ENCODE data around the gene PLXNC1.

PLXNC1 gene

DNA sequence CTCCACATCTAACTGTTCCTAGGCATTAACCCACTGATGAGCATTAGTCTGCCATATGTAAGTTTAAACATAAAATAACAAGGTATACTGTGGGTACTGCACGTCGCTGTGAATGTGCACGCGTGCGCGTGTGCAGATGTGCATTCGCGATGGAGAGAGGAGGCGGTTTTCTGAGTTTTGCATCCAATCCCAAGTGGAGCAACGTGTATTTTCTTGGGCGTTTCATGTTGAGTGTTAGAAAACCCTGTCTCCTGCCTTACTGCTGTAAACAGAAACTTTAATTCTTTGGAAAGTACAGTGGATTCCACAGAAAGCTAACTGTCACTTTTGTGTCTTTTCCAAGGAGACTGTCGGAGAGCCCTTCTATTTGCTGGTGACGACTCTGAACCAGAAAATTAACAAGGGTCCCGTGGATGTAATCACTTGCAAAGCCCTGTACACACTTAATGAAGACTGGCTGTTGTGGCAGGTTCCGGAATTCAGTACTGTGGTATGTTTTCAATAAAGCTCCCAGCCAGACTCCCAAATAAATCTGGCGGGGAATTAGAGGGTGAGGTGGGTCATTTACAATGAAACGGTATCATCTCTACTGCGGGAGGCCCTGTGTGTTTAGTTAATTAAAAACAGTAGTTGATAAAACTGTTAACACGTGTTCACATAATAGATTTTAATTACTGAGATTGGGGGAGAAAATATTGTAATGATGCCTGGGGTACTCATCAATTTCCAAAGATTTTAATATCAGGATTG, 116.5 kb downstream of the PLXNC1 start:
- no peak for DNase-seq (ENCODE audit: low spot score)

DNA sequence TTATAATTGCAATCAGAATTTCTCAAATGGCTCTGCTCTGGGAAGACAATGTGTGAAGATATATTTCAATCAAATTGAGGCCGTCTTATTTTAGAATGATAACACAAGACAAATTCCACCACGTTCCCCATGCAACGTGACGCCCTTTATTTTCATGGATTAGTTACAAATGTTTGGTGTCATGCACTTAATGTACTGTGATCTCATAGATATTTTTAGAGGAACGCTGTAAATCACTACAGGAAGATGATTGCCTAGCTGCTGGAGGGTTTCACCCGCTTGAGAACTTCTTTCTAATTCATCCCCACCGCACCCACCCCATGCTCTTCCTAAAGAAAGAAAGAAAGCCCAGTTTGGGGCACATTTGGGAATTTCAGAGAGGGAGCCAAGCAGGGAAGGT, 117.2 kb downstream of the PLXNC1 start:
- DNase-seq (ENCODE audit: low spot score), result no peak

DNA sequence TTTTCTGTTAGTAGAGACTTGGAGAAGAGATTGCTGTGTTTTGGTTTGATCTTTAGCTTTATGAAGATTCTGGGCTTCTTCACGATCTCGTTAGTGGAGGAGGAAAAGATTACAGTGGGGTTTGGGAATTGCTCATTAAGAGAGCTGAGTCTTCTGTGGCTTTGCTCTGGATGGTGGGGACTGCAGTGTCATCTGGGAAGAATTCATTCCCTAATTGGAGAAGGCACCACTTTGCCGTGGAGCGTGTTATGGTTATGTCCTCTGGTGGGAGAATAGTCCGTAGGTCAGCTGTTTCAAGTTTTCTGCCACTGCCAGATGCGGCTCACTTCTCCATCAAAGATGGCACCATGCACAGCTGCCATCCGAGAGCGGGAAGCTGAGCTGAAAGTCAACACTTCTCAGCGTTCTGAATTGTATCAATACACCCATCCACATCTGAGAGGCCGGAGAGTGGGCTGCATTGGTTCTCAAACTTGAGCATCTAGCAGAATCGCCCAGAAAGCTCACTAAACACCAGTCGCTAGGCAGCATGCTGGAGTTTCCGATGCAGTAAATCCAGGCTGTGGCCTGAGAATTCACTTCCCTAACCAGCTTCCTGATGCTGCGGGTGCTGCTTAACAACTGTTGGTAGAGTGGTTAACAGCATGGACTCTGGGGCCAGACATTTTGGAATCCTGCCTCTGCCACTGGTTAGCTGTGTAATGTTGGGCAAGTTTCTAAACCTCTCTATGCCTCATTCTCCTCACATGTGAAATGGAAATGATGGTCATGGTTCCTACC, 117.8 kb downstream of the PLXNC1 start:
- no peak for DNase-seq (ENCODE audit: low spot score)

DNA sequence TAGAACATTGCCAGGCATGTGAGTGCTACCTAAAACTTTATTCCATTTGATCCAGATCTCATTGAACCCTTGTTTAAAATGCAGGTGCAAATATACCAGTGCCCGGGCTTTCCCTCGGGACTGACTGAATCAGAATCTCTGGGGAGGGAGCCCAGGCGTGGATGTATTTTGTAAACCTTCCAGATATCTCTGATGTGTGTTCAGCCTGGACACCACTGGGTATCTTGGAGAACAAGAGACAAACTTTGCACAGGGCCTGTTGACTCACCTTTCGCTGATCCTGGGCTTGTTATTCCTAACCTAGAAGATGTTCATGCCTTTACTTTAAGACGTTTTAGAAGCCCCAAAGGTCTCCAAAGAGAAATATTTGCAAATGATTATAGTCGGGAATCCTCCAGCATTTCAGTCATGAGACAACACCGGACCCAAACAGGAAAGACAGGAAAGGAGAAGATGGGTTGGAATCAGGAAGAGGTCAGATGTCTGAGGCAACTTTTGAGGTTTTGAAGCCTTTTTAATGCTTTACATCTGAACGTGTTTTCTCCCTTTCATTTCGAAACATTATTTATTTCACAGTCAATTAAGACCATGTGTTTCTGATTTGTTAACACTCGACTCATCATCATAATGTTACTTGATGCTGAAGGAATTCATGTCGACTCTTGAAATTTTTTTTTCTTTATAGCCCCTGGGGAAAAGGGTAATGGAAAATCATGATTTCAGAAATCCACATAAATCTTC, 118.6 kb downstream of the PLXNC1 start:
- DNase-seq (ENCODE audit: low spot score), result no peak

DNA sequence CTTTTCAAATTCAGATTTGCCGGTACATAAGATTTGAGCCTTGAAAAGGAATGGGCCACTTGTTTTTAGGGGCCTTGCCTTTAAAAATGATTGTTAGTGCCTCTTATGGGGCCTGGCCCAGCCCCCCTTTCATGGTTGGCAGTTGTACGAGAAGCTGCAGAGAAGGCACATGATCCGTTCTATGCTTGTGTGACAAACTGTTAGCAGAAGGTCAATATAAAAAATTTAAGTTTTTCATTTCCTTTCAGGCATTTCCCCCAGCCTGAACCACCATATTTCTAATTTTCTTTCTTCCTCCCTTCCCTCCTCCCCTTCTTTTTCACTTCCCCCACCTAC, 119.1 kb downstream of the PLXNC1 start:
- no peak for DNase-seq (ENCODE audit: low spot score)

DNA sequence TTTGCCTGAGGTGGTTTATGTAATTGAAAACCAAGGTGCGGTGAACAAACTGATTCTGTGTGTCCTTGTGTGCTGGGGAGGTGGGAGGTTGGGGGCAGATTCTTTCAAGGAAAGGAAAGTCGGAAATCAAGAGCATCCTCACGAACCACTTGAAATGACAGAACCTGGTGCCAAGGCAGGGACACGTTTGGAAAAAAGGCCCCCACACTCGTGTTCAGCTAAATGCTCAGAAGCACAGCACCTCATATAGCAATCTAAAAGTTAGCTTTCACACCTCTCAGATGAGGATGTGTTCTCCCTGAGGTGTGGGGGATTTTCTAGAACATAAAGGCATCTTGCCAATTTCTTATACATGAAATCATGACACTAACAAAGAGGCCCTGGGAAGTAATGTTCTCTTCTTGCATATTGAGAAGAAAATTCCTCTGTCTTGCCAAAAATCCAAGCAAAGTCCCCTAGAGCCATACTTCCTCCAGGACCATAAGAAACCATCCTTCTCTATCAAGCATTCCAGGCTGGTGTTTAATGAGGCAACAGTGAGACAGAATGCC, 119.6 kb downstream of the PLXNC1 start:
- DNase-seq (ENCODE audit: low spot score), result no peak

DNA sequence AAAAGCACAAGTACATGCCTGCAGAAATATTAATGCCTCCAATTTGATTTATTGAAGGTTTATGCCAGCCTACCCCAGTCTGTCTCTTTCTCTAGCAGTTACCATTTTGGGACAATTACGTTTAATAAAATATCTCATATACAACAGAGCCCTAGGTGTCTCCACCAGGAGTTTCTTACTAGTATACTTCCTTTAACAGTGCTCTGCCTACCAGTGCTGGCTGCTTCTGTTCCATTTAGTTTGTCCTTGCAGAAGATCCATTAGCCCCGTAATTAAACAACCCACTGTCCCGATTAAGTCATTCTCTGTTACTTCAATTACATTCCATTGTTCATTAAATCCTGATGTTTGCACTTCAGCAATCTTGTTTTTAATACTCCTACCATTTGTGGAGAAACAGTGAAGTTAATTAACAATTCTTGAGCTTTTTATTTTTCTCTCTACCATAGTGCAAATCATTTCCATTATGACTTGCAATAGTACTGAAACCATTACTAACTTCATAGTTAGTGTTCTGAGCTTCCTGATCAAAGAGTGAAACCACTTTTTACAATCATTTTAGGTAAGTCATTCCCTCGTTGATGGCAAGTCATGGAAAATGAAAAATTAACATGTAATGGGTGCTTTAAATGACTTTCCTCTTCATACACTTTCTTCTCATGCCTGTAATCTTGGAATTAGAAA, 121.1 kb downstream of the PLXNC1 start:
- DNase-seq (ENCODE audit: low spot score), result no peak

DNA sequence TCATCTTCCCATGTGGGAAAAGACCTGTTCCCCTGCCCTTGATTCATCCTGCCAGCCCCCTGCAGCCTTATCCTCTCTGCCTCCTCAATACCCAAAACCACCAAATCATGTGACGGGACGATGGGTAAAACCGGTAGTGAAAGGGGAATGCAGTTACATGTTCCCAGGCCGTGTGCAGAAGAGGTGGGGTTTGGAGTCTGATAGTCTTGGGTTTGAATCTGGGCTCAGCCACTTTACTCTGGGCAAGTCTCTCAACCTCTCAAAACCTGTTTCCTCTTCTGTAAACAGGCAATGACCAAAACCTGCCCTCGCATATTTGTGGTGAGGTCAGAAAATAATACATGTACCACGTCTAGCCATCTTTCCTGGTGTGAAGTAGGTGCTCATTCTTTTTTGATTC, 123.0 kb downstream of the PLXNC1 start:
- no peak for DNase-seq (ENCODE audit: low spot score)

DNA sequence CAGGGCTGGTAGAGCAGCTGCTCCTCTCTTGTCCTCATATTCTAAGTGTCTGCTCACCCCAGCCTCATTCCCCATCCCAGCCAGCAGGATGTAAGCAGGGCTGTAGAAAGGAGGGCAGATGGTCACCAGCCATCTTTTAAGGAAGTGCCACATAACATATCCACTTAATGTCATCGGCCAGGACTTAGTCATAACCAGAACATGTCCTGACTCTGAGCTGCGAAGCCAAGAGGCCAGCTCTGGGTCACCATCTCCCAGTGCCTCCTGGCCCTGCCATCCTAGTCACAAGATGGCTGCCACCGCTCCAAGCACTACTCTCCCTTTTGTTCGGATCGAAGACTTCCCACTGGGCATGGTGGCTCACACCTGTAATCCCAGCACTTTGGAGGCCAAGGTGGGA, 123.9 kb downstream of the PLXNC1 start:
- DNase-seq (ENCODE audit: low spot score), result no peak

DNA sequence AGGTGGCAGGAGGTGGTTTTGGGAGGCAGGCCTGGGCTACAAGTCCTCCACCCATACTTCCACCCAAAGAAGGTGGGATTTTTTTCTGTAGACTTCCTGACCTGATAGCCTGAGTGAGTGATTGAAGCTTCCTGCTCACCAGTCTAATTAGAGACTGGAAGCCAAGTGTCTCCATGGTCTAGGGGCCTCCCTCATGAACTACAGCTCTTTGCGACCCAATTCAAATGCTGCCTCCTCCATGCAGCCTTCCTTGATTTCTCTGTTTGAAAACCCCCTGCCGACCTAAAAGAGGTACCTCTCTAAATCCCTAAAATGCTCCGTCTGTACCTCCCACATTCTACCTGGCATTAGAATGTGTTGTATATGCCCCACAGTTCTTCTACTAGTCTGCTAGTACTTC, 124.9 kb downstream of the PLXNC1 start:
- DNase-seq (ENCODE audit: low spot score), result no peak

DNA sequence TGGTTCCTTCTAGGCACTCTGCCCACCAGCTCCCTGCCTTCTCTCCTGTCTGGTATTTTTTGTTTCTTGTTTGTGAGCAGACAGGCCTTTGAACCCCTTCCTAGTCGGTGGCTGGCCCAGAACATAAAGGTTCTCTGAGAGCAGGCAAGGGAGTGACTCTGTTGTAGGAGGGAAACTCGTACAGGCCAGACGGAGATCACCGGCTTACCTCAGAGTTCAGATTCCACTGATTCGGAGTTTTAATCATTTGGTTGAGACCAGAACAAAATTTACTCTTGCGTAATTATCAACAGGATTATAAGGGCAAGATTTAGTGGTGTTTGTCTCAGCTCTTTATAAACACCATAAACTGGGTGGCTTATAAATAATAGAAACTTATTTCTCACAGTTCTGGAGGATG, 128.3 kb downstream of the PLXNC1 start:
- DNase-seq (ENCODE audit: low spot score), result no peak

DNA sequence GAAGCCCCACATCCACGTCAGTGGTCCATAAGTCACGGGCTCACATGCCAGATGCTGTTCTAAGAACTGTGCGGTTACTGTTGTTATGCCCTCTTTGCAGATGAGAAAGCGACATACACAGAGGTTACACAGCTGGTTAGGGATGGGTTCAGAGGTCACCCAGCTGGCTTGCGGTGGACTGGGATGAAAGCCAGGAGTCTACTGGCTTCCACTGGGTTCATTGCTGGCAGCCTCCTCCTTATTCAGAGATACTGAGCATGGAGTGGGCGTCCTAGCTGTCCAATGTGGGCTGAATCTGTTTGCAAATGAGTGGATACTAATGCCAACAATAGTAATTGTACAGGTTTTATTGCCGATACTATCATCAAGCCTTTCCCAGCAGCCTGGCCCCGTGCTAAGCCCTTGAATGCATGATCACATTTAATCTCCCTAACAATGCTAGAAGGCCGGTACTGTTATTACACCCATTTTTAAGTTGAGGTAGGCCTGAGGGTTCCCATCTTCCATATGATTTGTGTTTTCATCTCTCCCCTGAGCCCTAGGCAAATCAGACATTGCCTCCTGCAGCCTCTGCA, 129.1 kb downstream of the PLXNC1 start:
- DNase-seq (ENCODE audit: low spot score), result peak; percentile 44

DNA sequence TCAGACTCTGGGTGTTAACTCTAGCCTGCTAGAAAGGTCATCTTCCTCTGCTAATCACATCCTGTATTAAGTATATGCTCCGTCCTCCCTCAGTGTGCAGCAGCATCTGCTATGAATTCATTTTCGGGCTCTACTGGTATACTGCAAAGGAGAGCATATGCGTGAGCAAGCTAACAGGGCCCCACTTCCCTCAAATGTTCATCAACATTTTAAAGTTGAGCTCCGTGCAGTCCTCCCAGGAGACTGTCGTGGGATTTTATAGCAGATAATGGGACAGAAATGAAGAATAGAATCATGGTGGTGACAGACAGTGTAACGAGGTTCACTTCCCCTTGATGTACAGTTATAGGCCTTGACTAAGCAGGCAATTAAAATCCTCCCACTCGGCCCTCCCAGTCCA, 131.7 kb downstream of the PLXNC1 start:
- no peak for DNase-seq (ENCODE audit: low spot score)

DNA sequence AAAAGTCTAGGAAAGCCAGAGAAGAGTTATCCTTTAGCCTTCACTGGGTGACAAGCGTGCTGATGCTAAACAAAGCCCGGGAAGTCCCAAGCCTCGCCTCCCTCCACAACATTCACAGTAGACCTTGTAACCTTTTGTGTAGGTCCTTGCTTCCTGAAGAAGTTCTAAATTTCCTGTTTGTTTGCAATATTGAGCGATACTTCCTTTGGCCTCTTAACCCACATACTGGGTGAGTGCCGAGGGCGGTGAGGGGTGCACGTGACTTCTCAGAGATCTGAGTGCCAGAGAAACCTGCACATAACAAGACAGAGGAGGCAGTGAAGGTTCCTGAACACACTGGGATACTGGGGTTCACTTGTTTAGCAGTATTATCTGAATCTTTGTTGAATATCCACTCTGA, 134.3 kb downstream of the PLXNC1 start:
- no peak for DNase-seq (ENCODE audit: low spot score)

DNA sequence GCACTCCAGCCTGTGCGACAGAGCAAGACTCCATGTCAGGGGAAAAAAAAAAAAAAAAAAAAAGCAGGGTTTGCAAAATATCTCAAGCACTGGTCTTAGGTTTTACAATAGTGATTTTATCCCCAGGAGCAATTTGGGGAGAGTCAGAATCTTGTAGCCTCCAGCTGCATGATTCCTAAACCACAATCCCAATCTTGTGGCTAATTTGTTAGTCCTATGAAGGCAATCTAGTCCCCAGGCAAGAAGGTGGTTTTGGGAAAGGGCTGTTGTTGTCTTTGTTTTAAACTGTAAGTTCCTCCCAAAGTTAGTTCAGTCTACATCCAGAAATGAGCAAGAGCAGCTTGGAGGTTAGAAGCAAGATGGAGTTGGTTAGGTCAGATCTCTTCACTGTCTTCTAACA, 135.7 kb downstream of the PLXNC1 start:
- DNase-seq (ENCODE audit: low spot score), result no peak

DNA sequence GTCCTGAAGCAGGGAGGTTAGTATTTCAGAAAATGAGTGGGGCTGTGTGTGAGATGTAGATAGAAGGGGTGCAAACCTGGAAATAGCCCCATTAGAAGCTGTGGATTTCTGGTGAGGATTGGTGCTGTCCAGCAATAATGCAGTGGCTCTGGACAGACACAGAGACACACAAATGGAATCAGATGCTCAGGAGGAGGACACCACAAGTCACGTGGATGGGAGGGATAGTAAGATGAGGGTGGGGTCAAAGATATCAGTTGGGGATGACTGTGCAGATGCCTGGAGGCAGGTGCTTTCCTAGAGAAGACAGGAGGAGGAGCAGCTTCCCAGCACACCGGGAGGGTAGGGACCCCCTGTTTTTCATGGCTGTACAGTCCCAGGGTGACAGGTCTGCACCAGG, 136.5 kb downstream of the PLXNC1 start:
- DNase-seq (ENCODE audit: low spot score), result no peak

DNA sequence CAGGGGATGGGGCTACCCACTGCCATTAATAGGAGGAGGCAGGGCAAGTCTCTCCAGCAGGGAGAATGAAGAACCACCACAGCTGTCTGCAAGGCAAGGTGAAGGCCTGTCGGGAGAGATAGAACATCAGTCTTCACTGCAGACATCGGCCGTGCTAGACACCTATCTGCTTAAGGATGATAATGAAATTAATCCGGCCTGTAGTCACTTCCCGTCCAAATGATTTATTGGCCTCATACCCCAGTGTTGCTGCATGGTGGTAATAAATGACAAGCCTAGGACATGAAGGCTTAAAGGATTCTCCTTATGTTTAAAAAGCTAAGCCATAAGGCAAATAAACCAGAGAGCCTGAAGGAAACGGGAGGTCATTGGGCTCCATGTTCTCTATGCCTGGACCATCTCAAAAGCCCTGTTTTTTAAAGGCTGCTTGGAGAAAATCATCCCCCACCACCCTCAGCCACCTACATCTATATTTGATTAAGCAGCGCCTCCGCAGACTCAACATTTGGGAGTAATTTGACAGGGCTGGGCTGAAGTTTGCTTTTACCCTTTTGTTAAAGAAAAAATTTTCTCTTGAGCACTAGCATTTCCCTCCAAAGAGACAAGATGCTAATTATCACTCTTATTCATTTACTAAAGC, 137.7 kb downstream of the PLXNC1 start:
- DNase-seq (ENCODE audit: low spot score), result no peak

DNA sequence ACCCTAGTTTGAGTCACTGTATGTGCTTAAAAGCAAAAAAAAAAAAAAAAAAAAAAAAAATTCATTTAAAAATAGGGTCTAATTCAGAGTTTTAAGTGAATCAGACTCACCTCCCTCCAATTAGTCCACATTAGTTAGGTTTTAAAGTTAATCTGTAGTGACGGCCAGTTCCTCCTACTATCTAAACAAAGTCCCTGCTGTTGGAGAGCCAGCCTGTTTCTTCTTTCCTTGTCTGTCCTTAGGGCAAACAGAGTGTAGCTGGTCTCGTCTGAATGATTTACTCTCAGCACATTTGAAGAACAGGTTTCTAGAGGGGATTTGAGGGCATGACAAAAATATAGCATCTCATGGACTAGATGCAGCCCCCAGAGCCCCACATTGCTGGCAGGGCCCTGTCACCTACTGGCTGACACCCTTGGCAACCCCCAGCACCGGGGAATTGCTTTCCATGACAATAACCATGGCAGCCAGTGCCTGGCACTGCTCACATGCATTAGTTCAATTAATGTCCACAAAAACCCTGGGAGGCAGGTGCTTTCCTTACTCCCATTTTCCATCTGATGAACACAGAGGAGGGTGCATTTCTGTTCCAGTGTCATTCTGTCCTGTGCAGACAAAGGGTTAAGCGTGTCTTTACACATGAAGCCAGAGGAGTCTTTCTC, 138.3 kb downstream of the PLXNC1 start:
- no peak for DNase-seq (ENCODE audit: low spot score)

DNA sequence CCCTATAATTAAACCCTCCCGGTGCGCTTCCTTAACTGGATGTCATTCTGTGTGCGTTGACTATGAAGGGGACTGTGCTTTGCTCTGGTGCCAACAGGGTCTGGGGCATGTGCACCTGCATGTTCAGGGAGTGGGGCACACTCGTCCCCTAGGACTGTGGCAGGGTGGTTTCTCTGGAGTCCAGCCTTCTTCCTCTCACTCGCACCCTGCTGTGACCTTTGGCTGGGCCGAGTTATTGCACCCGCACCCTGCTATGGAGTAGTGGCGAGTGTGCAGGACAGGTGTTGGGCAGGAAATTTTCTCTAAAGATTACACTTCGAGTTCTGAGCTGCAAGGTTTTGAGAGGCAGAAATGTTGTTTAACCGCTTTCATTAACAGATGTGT, 138.9 kb downstream of the PLXNC1 start:
- DNase-seq (ENCODE audit: low spot score), result no peak

DNA sequence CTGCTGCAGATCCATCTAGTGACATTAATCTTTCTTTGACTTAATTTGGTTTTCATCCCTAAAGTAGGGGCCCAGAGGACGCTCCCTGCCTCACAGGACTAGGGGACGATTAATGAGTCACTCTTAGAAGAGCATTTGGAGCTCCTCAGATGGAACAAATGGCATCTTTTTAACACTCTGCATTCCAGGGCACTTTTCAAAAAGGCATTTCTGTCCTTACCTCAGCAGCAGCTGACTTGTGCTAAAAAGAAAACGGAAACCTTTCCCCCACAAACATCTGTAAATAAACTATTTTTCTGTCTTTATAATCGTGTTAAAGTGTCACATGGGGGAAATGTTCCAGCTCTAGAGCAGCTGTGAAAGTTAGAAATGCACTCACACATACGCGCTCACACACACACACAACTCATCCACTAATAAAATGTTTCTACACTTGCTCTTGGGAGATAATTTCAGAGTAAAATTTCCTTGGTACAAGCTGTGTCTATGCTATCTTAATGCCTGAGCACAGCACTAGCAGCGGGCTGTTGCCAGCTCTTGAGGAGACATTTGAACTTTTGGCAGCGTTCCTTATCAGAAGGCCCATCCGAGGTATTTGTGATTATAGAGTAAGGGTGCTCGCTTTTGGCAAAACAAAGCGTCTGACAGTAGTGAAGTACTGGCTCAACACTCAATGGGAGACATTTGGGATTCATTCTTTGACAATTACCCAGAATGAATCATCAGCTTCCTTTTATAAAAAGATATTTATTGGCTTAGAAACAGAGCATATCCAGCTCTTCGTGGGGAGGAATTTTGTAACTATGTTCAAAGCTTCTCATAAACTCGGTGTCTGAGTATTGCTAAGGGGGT, 141.3 kb downstream of the PLXNC1 start:
- no peak for DNase-seq (ENCODE audit: low spot score)

Measured in pons (tissue), 1 donor.